ENCODE measurements around the gene RABL6. TPM values are rescaled to one million over a fixed set of nuclear protein-coding genes. Genes with fewer than 3 reads are reported as not detected.

Gene RABL6
- total RNA-seq, 2 donors from 2014 or later = 48.4 to 61.7 TPM

- no peak for DNase-seq (ENCODE audit: low spot score)
- Histone ChIP-seq H3K4me3 (no peak overlapping the region), H3K27ac (no peak overlapping the region), H3K27me3 (no peaks in the 10 kb centered on the region), H3K4me1 (peaks cover 0 to 2% of the 10 kb centered on the region in 2 donors), H3K9me3 (no peaks in the 10 kb centered on the region), H3K36me3 (peaks cover 68% of the 10 kb centered on the region)
- TF ChIP-seq CTCF (IDR thresholded peaks at IDR 0.05) = no peak
Measured at GRCh38 chr9:136826703-136827582, 19.2 kb downstream of the RABL6 start.

GRCh38 chr9:136827794-136828473 lies 20.2 kb downstream of the RABL6 start:
- no peak for TF ChIP-seq CTCF (IDR thresholded peaks at IDR 0.05)
- Histone ChIP-seq H3K27me3 (no peaks in the 10 kb centered on the region), H3K4me1 (no peaks in the 10 kb centered on the region), H3K36me3 (peaks cover 76% of the 10 kb centered on the region), H3K27ac (no peak overlapping the region), H3K4me3 (no peak overlapping the region), H3K9me3 (no peaks in the 10 kb centered on the region)
- DNase-seq (ENCODE audit: low spot score) = no peak

- no peaks in the 10 kb centered on the region for H3K9me3 ChIP-seq
- DNase-seq (ENCODE audit: low spot score) = no peak
- no peaks in the 10 kb centered on the region for H3K27me3 ChIP-seq
- H3K4me1 ChIP-seq = no peaks in the 10 kb centered on the region
- no peak for TF ChIP-seq CTCF (IDR thresholded peaks at IDR 0.05)
- H3K36me3 ChIP-seq = peaks cover 73% of the 10 kb centered on the region
- H3K4me3 ChIP-seq = no peak overlapping the region
- H3K27ac ChIP-seq = no peak overlapping the region
Measured at GRCh38 chr9:136828474-136829140, 20.9 kb downstream of the RABL6 start.

- Histone ChIP-seq H3K4me1 (no peaks in the 10 kb centered on the region), H3K27ac (no peak overlapping the region), H3K9me3 (no peaks in the 10 kb centered on the region), H3K27me3 (no peaks in the 10 kb centered on the region), H3K4me3 (no peak overlapping the region), H3K36me3 (peaks cover 65% of the 10 kb centered on the region)
- TF ChIP-seq CTCF (IDR thresholded peaks at IDR 0.05) = no peak
- no peak for DNase-seq (ENCODE audit: low spot score)
Measured at GRCh38 chr9:136829412-136829811, 21.7 kb downstream of the RABL6 start.

- Histone ChIP-seq H3K27me3 (no peaks in the 10 kb centered on the region), H3K4me1 (no peaks in the 10 kb centered on the region), H3K9me3 (no peaks in the 10 kb centered on the region), H3K36me3 (peaks cover 57% of the 10 kb centered on the region), H3K4me3 (no peak overlapping the region), H3K27ac (no peak overlapping the region)
- DNase-seq (ENCODE audit: low spot score) = no peak
- TF ChIP-seq CTCF (IDR thresholded peaks at IDR 0.05) = no peak
Measured at GRCh38 chr9:136829981-136830885, 22.5 kb downstream of the RABL6 start.

Measured in right atrium auricular region (tissue), 2 donors.